Ascending aorta (tissue), 2 donors: ENCODE measurements around the gene RAP1GAP2. TPM values are rescaled to one million over a fixed set of nuclear protein-coding genes. Genes with fewer than 3 reads are reported as not detected.
A peak's percentile ranks its signal among the peaks of the same experiment; 100 is the strongest.

Experiments used
- DNase-seq, 2 donors: peaks; one replicate each; pipeline ENCODE4 v3.0.0-alpha.2; 2019; ENCODE audit warnings: low spot score in 2 of 2
- H3K27ac ChIP-seq, 2 donors: fragments of 200-600 bp; sonication (generic); one replicate each; pipeline ENCODE4 v1.5.1; 2016 to 2017; ENCODE audit warnings: mild to moderate bottlenecking in 1 of 2
- H3K27me3 ChIP-seq: fragments of 200-600 bp; sonication (generic); one replicate; pipeline ENCODE4 v1.5.1; 2017
- H3K36me3 ChIP-seq, 2 donors: fragments of 200-600 bp; sonication (generic); one replicate each; pipeline ENCODE4 v1.5.1; 2016
- H3K4me1 ChIP-seq, 2 donors: fragments of 200-600 bp; sonication (generic); one replicate each; pipeline ENCODE4 v1.5.1; 2016 to 2017; ENCODE audit warnings: mild to moderate bottlenecking in 1 of 2
- H3K4me3 ChIP-seq, 2 donors: fragments of 200-600 bp; sonication (generic); one replicate each; pipeline ENCODE4 v1.5.1; 2016 to 2017; ENCODE audit warnings: mild to moderate bottlenecking in 1 of 2
- H3K9me3 ChIP-seq, 2 donors: fragments of 200-600 bp; sonication (generic); one replicate each; pipeline ENCODE4 v1.5.1; 2016
- intact Hi-C: fragments of 100-400 bp; cut with DNase I; formaldehyde crosslinking; loops from one replicate; pipeline ENCODE4 v1.15.1; 2023
- total RNA-seq: library from RNA; depleted of rRNA; stranded (reverse); fragments of >200 nt; gene quantifications from one replicate; pipeline ENCODE4 v1.1.0, GENCODE V29; 2016
- TF ChIP-seq, protein P1 (sequence below), 3 experiments: fragments of 200-600 bp in 2 of 3; fragments of 450-650 bp in 1 of 3; sonication (generic) in 2 of 3; IDR thresholded peaks; one replicate each; pipeline ENCODE4 v1.5.1; 2016 to 2019; ENCODE audit warnings: antibody characterized with exemption in 3 of 3, mild to moderate bottlenecking in 1 of 3, moderate library complexity in 1 of 3

RAP1GAP2 gene
- total RNA-seq, 1 donor from 2014 or later, result 1.6 TPM

DNA sequence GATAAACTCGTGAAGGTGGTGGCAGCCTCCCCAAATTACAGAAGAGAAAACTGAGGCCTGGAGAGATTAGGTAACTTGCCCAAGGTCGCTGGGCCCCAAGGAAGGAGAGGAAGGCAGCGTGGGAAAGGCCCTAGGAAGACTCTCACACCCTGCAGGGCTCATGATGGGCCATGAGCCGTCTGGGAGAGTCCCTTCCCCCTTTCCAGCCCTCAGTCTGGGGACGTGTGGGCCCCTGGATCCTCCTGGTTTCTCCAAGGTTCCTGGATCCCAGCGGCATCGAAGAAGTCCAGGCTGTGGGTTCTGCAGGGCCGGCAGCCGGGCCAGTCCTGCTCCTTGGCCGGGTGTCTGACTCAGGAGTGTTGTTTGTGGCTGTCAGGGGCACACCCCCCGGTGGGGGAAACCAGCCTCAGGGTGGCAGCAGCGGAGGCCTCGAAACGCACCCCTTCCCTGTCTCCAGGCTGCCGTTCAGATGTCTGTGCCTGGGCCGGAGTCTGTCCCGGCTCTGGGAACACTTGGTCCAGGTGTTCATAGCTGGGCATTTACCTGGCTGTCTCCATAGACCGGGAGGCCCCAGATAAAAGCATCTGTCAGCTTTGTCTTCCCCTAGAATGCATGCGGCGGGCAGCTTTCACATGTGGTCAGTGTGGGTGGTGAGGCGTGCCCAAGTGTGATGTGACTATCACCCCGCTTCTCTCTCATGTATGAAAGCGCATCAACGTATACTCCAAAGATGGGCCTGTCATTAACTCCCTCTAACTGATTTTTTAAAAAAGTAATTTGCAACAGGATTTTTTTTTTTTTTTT, 3.7 kb upstream of the RAP1GAP2 start:
- no peaks in the 10 kb centered on the region for H3K27me3 ChIP-seq
- TF ChIP-seq, protein P1, sequence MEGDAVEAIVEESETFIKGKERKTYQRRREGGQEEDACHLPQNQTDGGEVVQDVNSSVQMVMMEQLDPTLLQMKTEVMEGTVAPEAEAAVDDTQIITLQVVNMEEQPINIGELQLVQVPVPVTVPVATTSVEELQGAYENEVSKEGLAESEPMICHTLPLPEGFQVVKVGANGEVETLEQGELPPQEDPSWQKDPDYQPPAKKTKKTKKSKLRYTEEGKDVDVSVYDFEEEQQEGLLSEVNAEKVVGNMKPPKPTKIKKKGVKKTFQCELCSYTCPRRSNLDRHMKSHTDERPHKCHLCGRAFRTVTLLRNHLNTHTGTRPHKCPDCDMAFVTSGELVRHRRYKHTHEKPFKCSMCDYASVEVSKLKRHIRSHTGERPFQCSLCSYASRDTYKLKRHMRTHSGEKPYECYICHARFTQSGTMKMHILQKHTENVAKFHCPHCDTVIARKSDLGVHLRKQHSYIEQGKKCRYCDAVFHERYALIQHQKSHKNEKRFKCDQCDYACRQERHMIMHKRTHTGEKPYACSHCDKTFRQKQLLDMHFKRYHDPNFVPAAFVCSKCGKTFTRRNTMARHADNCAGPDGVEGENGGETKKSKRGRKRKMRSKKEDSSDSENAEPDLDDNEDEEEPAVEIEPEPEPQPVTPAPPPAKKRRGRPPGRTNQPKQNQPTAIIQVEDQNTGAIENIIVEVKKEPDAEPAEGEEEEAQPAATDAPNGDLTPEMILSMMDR (IDR thresholded peaks at IDR 0.05), result no peak
- H3K36me3 ChIP-seq, result no peaks in the 10 kb centered on the region
- no peak overlapping the region for H3K27ac ChIP-seq
- intact Hi-C loops, result no loop called here
- no peaks in the 10 kb centered on the region for H3K4me1 ChIP-seq
- no peaks in the 10 kb centered on the region for H3K9me3 ChIP-seq
- H3K4me3 ChIP-seq, result no peak overlapping the region
- DNase-seq, result no peak

GRCh38 chr17:2794111-2794803, 2.0 kb upstream of the RAP1GAP2 start:
- Histone ChIP-seq H3K27ac (no peak overlapping the region), H3K4me3 (no peak overlapping the region), H3K27me3 (no peaks in the 10 kb centered on the region), H3K36me3 (no peaks in the 10 kb centered on the region), H3K4me1 (no peaks in the 10 kb centered on the region), H3K9me3 (no peaks in the 10 kb centered on the region)
- intact Hi-C loops, result no loop called here
- no peak for DNase-seq
- TF ChIP-seq, protein P1 (IDR thresholded peaks at IDR 0.05), result no peak

DNA sequence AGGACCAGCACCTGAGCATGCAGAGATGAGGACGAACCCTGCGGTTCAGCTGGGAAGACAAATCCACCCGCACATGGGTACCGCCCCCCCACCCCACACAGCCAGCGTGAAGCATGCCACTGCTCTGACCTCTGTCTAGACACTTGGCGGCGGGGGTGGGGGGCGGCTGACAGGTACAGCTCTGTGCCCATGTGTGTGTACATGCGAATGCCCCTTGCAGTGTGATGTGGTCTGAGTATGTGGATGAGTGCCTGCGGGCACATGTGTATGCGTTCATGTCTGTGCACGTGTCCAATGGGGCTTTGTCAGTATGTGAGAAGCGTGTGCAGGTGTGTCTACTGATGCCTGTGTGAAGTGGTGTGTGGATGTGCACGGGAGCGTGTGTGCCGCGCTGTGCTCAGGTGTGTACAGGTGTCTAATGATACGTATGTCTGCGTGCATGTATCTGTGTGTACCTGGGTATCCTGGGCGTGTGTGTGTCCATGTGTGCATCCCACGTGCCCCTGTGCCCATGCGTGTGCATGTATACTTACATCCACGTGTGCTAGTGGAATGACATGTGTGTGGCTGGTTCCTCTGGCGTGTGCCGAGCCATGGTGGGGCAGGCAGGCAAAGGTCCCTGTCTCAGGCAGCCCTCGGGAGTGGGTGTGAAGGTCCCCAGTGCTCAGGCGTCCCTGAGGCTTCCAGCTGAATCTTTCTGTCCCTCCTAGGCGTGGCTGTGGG, 636 bp upstream of the RAP1GAP2 start:
- H3K4me1 ChIP-seq, result no peaks in the 10 kb centered on the region
- no peaks in the 10 kb centered on the region for H3K27me3 ChIP-seq
- H3K36me3 ChIP-seq, result no peaks in the 10 kb centered on the region
- H3K27ac ChIP-seq, result no peak overlapping the region
- H3K4me3 ChIP-seq, result no peak overlapping the region
- intact Hi-C loops, result no loop called here
- H3K9me3 ChIP-seq, result no peaks in the 10 kb centered on the region
- TF ChIP-seq, protein P1 (IDR thresholded peaks at IDR 0.05), result no peak
- no peak for DNase-seq

DNA sequence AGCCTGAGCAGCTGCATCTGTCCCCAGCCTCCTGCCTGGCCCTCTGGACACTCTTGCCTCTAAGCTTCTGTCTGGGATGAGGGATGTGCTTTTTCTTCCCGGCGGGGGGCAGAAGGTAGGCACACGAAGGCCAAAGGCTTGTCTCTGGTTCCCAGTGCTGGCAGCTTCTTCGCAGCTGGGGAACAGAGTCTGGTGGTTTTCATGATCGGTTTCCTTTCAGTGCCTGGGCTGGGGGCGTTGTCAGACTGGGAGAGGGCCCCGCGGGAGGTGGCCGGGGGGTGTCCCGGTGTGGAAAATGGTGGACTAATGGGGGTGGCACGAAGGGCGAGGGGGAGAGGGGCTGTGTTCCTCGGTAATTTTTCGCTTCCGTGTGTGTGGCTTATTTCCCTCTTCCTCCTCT, 988 bp downstream of the RAP1GAP2 start:
- peak overlapping the region in 1 of 2 donors; percentile 32 for H3K4me3 ChIP-seq
- no peak for DNase-seq
- no peaks in the 10 kb centered on the region for H3K9me3 ChIP-seq
- H3K36me3 ChIP-seq, result no peaks in the 10 kb centered on the region
- no peaks in the 10 kb centered on the region for H3K27me3 ChIP-seq
- H3K27ac ChIP-seq, result no peak overlapping the region
- intact Hi-C loops, result no loop called here
- TF ChIP-seq, protein P1 (IDR thresholded peaks at IDR 0.05), result no peak
- H3K4me1 ChIP-seq, result no peaks in the 10 kb centered on the region

DNA sequence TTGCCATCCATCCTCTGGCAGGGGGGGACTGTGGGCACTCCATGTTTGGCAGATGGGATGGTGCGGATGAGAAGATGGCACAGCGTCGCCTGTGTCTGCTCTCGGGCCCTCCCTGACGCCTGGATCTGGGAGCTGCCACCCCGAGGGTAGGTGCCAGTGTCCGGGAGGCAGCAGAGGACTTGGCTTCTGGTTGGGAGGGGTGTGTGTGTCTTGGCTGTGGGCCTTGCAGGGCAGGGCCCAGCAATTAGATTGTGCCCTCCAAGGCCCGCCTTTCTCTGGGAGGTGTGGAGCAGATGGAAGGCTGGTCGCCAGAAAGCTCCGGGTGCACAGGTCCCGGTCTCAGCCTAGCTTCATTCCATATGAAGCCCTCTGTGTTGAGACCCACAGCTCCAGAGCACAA, 1.4 kb downstream of the RAP1GAP2 start:
- no peaks in the 10 kb centered on the region for H3K27me3 ChIP-seq
- TF ChIP-seq, protein P1 (IDR thresholded peaks at IDR 0.05), result no peak
- H3K27ac ChIP-seq, result no peak overlapping the region
- DNase-seq, result no peak
- H3K4me3 ChIP-seq, result no peak overlapping the region
- no peaks in the 10 kb centered on the region for H3K9me3 ChIP-seq
- intact Hi-C loops, result no loop called here
- H3K36me3 ChIP-seq, result no peaks in the 10 kb centered on the region
- H3K4me1 ChIP-seq, result no peaks in the 10 kb centered on the region
